Endothelial cell of umbilical vein (primary cell): ENCODE measurements around the gene CPNE6. TPM values are rescaled to one million over a fixed set of nuclear protein-coding genes. Genes with fewer than 3 reads are reported as not detected.

Experiments used
- BruUV-seq: library from RNA; stranded (reverse); fragments of 400-500 nt; replicated peaks from 2 replicates; lab custom pipeline; 2021; lab: Mats Ljungman, UMichigan
- CTCF ChIA-PET: fragments of 300-600, 350-600 bp; sonication (Branson Sonifier 250); formaldehyde crosslinking; loops from one replicate; lab custom pipeline; 2021; ENCODE audit warnings: antibody characterized with exemption, inconsistent platforms; lab: Charles Lee
- POLR2A ChIA-PET: fragments of 300-600, 350-600 bp; sonication (Branson Sonifier 250); formaldehyde crosslinking; loops from one replicate; lab custom pipeline; 2021; ENCODE audit warnings: antibody characterized with exemption, inconsistent platforms; lab: Charles Lee
- DNase-seq: peaks from one replicate; pipeline ENCODE4 v3.0.0-alpha.2; 2011; ENCODE audit warnings: low read depth, low spot score
- FAIRE-seq: peaks from 2 replicates; lab custom pipeline; 2011; peaks lifted over from hg19 to GRCh38; lab: Jason Lieb, UNC
- H2AFZ ChIP-seq: 2 replicates; pipeline ENCODE4 v1.6.0; 2012; ENCODE audit warnings: low read depth, low read length, control low read depth, inconsistent platforms
- H3K27ac ChIP-seq: 2 replicates; pipeline ENCODE4 v1.5.1; 2011; ENCODE audit warnings: low read depth, mild to moderate bottlenecking, control low read depth, low read length, moderate library complexity; ENCODE audit not compliant: insufficient read depth
- H3K27me3 ChIP-seq, 2 experiments: 2 replicates each; pipeline versions ENCODE4 v1.6.0 to v1.6.1; 2011; ENCODE audit warnings: low read length in 2 of 2, mixed read lengths in 1 of 2; ENCODE audit not compliant: control insufficient read depth in 2 of 2, insufficient read depth in 2 of 2
- H3K36me3 ChIP-seq, 2 experiments: 2 replicates in 1 of 2; 3 replicates in 1 of 2; pipeline ENCODE4 v1.5.1; 2011; ENCODE audit warnings: low read length in 2 of 2, mild to moderate bottlenecking in 1 of 2, moderate library complexity in 1 of 2; ENCODE audit not compliant: control insufficient read depth in 2 of 2, insufficient read depth in 2 of 2; ENCODE audit errors: extremely low read depth in 1 of 2
- H3K4me1 ChIP-seq: 3 replicates; pipeline ENCODE4 v1.5.1; 2011; ENCODE audit warnings: mild to moderate bottlenecking, low read length; ENCODE audit not compliant: control insufficient read depth, insufficient read depth; ENCODE audit errors: extremely low read depth
- H3K4me2 ChIP-seq: 2 replicates; pipeline ENCODE4 v1.6.1; 2011; ENCODE audit warnings: low read length, control low read depth, mixed read lengths; ENCODE audit not compliant: insufficient read depth
- H3K4me3 ChIP-seq, 3 experiments: fragments of 200-600 bp in 1 of 3; sonication (generic), shearing (Covaris generic) in 1 of 3; replicated peaks in 1 of 3; 2 replicates each; pipeline ENCODE4 v1.5.1; 2011 to 2016; ENCODE audit warnings: control low read depth in 3 of 3, low read length in 3 of 3, mild to moderate bottlenecking in 2 of 3, inconsistent platforms in 1 of 3, low read depth in 1 of 3, moderate library complexity in 1 of 3; ENCODE audit not compliant: insufficient read depth in 1 of 3
- H3K79me2 ChIP-seq: 2 replicates; pipeline ENCODE4 v1.6.0; 2012; ENCODE audit warnings: low read length, inconsistent platforms; ENCODE audit not compliant: control insufficient read depth, insufficient read depth
- H3K9ac ChIP-seq: replicated peaks from 2 replicates; pipeline ENCODE3; 2011; ENCODE audit warnings: low read length, control low read depth; ENCODE audit not compliant: insufficient read depth; ENCODE audit errors: extremely low read depth
- H3K9me1 ChIP-seq: replicated peaks from 3 replicates; pipeline ENCODE4 v1.6.0; 2011; ENCODE audit warnings: mild to moderate bottlenecking, low read length; ENCODE audit not compliant: control insufficient read depth, insufficient read depth; ENCODE audit errors: extremely low read depth
- H3K9me3 ChIP-seq: replicated peaks from 2 replicates; pipeline ENCODE4 v1.5.1; 2012; ENCODE audit warnings: low read length, inconsistent platforms; ENCODE audit not compliant: control insufficient read depth, insufficient read depth
- H4K20me1 ChIP-seq: replicated peaks from 2 replicates; pipeline ENCODE3; 2011; ENCODE audit warnings: mild to moderate bottlenecking, low read length; ENCODE audit not compliant: control insufficient read depth, insufficient read depth; ENCODE audit errors: extremely low read depth
- EZH2 ChIP-seq: IDR thresholded peaks from 2 replicates; pipeline ENCODE4 v1.6.1; 2012; ENCODE audit warnings: borderline replicate concordance, low read depth, mild to moderate bottlenecking, moderate library complexity, low read length, inconsistent platforms; ENCODE audit not compliant: severe bottlenecking
- FOS ChIP-seq: IDR thresholded peaks from 2 replicates; pipeline ENCODE4 v1.6.1; 2011; ENCODE audit warnings: mild to moderate bottlenecking, low read length, moderate library complexity, borderline replicate concordance; ENCODE audit not compliant: insufficient read depth
- GATA2 ChIP-seq: IDR thresholded peaks from 2 replicates; pipeline ENCODE4 v1.7.0; 2011; ENCODE audit warnings: low read depth, mild to moderate bottlenecking, moderate library complexity, mixed read lengths, low read length; ENCODE audit not compliant: insufficient read length, insufficient read depth
- JUN ChIP-seq: IDR thresholded peaks from 2 replicates; pipeline ENCODE4 v1.6.1; 2011; ENCODE audit warnings: borderline replicate concordance, low read depth; ENCODE audit not compliant: insufficient read length, insufficient read depth
- MYC ChIP-seq: IDR thresholded peaks from one replicate; pipeline ENCODE4 v1.6.1; 2011; ENCODE audit warnings: mild to moderate bottlenecking, low read depth, low read length
- POLR2A ChIP-seq: IDR thresholded peaks from 2 replicates; pipeline ENCODE4 v1.6.1; 2012; ENCODE audit warnings: low read depth, mild to moderate bottlenecking, control low read depth, low read length
- POLR2AphosphoS5 ChIP-seq: IDR thresholded peaks from 2 replicates; pipeline ENCODE4 v1.6.1; 2012; ENCODE audit warnings: low read depth, mild to moderate bottlenecking, control low read depth, low read length, moderate library complexity; ENCODE audit not compliant: insufficient read depth
- dilution Hi-C: fragments of 300-500 bp; cut with MboI; formaldehyde crosslinking; loops from one replicate; pipeline ENCODE4 v1.15.0; 2019; ENCODE audit warnings: low sequenced_read_pairs; ENCODE audit not compliant: extremely low pct_ligation_motif_present
- intact Hi-C: fragments of 100-400 bp; cut with micrococcal nuclease; formaldehyde crosslinking; loops from one replicate; pipeline ENCODE4 v1.10.0; 2022
- polyA plus RNA-seq, 4 experiments: library from polyadenylated mRNA; depleted of rRNA in 3 of 4; stranded (reverse) in 3 of 4; unstranded in 1 of 4; fragments of >200 nt; gene quantifications; 2 replicates each; pipeline versions ENCODE4 v1.2.1 to v1.2.3, GENCODE V29; 2011 to 2012; ENCODE audit warnings: missing spikeins in 1 of 4
- total RNA-seq: library from RNA; stranded (reverse); gene quantifications from 2 replicates; pipeline ENCODE4 v1.2.3, GENCODE V29; 2021
- TF ChIP-seq, protein P1 (sequence below), 2 donors: IDR thresholded peaks; 1 replicate in 1 of 2; 2 replicates in 1 of 2; pipeline ENCODE4 v1.5.1; 2011; ENCODE audit warnings: low read length in 2 of 2, mild to moderate bottlenecking in 2 of 2, moderate library complexity in 2 of 2, control low read depth in 1 of 2, inconsistent platforms in 1 of 2, low read depth in 1 of 2; ENCODE audit not compliant: insufficient read depth in 1 of 2; ENCODE audit errors: extremely low read depth in 1 of 2
- TF ChIP-seq, protein P2 (sequence below): IDR thresholded peaks from 2 replicates; pipeline ENCODE4 v1.6.1; 2011; ENCODE audit not compliant: insufficient read depth, insufficient read length

Gene CPNE6
- total and polyA plus RNA-seq, 2 donors (not counting 3 experiments of a cell fraction or from before 2014, with no cell fraction given): not detected

DNA sequence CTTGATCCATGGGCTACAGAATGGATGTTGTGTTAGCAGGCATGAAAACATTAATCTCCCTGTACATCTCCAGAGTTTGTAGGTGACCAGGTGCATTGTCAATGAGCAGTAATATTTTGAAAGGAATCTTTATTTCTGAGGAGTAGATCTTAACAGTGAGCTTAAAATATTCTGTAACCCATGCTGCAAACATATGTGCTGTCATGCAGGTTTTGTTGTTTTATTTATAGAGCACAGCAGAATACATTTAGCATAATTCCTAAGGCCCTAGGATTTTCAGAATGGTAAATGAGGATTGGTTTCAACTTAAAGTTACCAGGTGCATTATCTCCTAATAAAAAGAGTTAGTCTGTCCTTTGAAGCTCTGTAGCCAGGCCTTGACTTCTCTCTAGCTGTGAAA is 55.6 kb downstream of the CPNE6 start:
- BruUV-seq: no TSS peak
- CTCF ChIA-PET: interaction anchor here (0.7 to 1.3 kb wide), 3 partner anchors 10 to 68 kb away, joined by 3 to 4 read pairs (median 3); partner anchors contain the start of genes DCAF11 and NRL
- no peak for FAIRE-seq

More for the DNA sequence above, 55.6 kb downstream of the CPNE6 start:
- Histone ChIP-seq H3K4me3 (no peak overlapping the region), H3K27ac (no peak overlapping the region), H3K9ac (no peak overlapping the region), H3K36me3 (peaks cover 3 to 13% of the 10 kb centered on the region in 2 experiments), H2AFZ (no peak overlapping the region), H4K20me1 (no peaks in the 10 kb centered on the region), H3K79me2 (no peaks in the 10 kb centered on the region), H3K4me2 (no peak overlapping the region), H3K9me1 (no peaks in the 10 kb centered on the region), H3K4me1 (no peaks in the 10 kb centered on the region), H3K9me3 (no peaks in the 10 kb centered on the region), H3K27me3 (no peaks in the 10 kb centered on the region)
- DNase-seq: no peak
- POLR2A ChIA-PET: no interaction called here
- TF ChIP-seq, protein P1, sequence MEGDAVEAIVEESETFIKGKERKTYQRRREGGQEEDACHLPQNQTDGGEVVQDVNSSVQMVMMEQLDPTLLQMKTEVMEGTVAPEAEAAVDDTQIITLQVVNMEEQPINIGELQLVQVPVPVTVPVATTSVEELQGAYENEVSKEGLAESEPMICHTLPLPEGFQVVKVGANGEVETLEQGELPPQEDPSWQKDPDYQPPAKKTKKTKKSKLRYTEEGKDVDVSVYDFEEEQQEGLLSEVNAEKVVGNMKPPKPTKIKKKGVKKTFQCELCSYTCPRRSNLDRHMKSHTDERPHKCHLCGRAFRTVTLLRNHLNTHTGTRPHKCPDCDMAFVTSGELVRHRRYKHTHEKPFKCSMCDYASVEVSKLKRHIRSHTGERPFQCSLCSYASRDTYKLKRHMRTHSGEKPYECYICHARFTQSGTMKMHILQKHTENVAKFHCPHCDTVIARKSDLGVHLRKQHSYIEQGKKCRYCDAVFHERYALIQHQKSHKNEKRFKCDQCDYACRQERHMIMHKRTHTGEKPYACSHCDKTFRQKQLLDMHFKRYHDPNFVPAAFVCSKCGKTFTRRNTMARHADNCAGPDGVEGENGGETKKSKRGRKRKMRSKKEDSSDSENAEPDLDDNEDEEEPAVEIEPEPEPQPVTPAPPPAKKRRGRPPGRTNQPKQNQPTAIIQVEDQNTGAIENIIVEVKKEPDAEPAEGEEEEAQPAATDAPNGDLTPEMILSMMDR (IDR thresholded peaks at IDR 0.05; ENCODE audit: extremely low read depth in 1 of 2, insufficient read depth in 1 of 2, low read depth in 1 of 2, low read length in 2 of 2): no peak
- TF ChIP-seq GATA2 (no peak), POLR2AphosphoS5 (no peak), FOS (no peak), EZH2 (no peak), MYC (no peak), JUN (no peak), POLR2A (no peak)
- TF ChIP-seq, protein P2, sequence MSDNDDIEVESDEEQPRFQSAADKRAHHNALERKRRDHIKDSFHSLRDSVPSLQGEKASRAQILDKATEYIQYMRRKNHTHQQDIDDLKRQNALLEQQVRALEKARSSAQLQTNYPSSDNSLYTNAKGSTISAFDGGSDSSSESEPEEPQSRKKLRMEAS: no peak
- intact Hi-C loops (no loop called here), dilution Hi-C loops (no loop called here)
